ENCODE results near the gene IQGAP2.

GRCh38 chr5:76379855-76380254 lies 23.2 kb upstream of the IQGAP2 start:
- TF ChIP-seq CTCF (IDR thresholded peaks at IDR 0.05) (no peak), REST (IDR thresholded peaks at IDR 0.05; ENCODE audit: insufficient read depth in 1 of 2, low read depth in 2 of 2, low read length in 1 of 2) (no peak)
